Retinal pigment epithelial cell (primary cell): ENCODE measurements around the gene NDUFA8.

Source experiments
- DNase-seq: peaks from one replicate; pipeline ENCODE4 v3.0.0-alpha.2; 2010; ENCODE audit warnings: low read depth
- H3K4me3 ChIP-seq: 2 replicates; pipeline ENCODE4 v1.5.1; 2011; ENCODE audit warnings: mild to moderate bottlenecking, low read length, control low read depth, moderate library complexity
- CTCF ChIP-seq: conservative IDR thresholded peaks from 2 replicates; pipeline ENCODE4 v1.5.1; 2011; ENCODE audit warnings: low read depth, low read length, control low read depth, inconsistent platforms

NDUFA8 gene

GRCh38 chr9:122100756-122101155 lies 58.8 kb downstream of the NDUFA8 start:
- no peak for DNase-seq
- TF ChIP-seq CTCF: no peak
- no peak overlapping the region for H3K4me3 ChIP-seq

- peak overlapping the region; percentile 32 for H3K4me3 ChIP-seq
- peak; percentile 27 for DNase-seq
These were observed 60.2 kb downstream of the NDUFA8 start for GRCh38 chr9:122099271-122099869.

GRCh38 chr9:122097679-122098315 lies 61.8 kb downstream of the NDUFA8 start:
- DNase-seq: no peak
- no peak overlapping the region for H3K4me3 ChIP-seq
- TF ChIP-seq CTCF: no peak

More at GRCh38 chr9:122099271-122099869, 60.2 kb downstream of the NDUFA8 start:
- TF ChIP-seq CTCF: peak; percentile 83

- DNase-seq: no peak
- H3K4me3 ChIP-seq: no peak overlapping the region
These were observed 62.8 kb downstream of the NDUFA8 start for GRCh38 chr9:122096620-122097415.

GRCh38 chr9:122095010-122095767 lies 64.4 kb downstream of the NDUFA8 start:
- peak; percentile 80 for TF ChIP-seq CTCF
- DNase-seq: peak; percentile 20
- H3K4me3 ChIP-seq: no peak overlapping the region

More at GRCh38 chr9:122096620-122097415, 62.8 kb downstream of the NDUFA8 start:
- TF ChIP-seq CTCF: no peak
